Measurements from ENCODE around the gene ENPP6. TPM values are rescaled to one million over a fixed set of nuclear protein-coding genes. Genes with fewer than 3 reads are reported as not detected.

The ENPP6 gene
- total and polyA plus RNA-seq, 4 donors, result 0.02 to 0.37 (median 0.10) TPM

DNA sequence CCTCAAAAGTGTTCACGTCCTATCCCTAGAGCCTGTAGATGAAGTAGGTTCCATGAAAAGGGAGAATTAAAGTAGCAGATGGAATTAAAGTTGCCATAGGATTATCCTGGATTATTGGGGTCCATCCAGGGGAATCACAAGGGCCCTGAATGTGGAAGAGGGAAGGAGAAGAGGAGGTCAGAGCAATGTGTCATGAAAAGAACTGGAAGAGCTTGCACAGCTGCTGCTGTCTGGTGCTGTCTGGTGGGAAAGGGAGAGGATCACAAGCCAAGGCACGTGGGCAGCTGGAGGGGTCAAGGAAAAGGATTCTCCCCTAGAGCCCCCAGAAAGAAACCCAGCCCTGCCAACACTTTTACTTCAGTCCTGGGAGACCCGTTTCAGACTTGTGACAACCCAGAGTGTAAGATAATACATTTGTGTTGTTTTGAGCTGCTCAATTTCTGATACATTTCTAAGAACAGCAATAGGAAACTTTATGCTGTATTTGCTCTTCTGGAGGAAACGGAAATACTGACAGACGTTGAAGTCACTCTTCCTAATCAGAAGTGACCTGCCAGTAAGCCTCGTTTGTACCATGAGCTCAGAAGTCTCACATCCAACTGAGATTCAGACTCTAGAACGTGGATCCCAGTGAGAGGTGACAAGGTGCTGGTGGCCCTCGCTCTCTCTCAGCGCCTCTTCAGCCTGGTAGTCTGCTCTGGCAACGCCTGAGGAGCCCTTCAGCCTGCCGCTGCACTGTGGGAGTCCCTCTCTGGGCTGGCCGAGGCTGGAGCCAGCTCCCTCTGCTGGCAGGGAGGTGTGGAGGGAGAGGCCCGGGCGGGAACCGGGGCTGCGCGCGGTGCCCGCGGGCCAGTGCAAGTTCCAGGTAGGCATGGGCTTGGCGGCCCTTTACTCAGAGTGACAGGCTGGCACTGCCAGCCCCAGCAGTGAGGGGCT lies 34.7 kb upstream of the ENPP6 start:
- no peak for DNase-seq
- 86 to 93% methylated on average over 21 of the region's 21 CpGs for WGBS, 2 donors

GRCh38 chr4:184251670-184251980 lies 34.0 kb upstream of the ENPP6 start:
- DNase-seq, result no peak
- Histone ChIP-seq H3K4me1 (ENCODE audit: control insufficient read depth in 5 of 5, insufficient read depth in 5 of 5, low read length in 5 of 5) (no peaks in the 10 kb centered on the region), H3K27me3 (ENCODE audit: control insufficient read depth in 3 of 3, insufficient read depth in 3 of 3, low read length in 2 of 3) (no peaks in the 10 kb centered on the region), H3K9ac (ENCODE audit: insufficient read depth in 1 of 2, low read length in 2 of 2) (no peak overlapping the region), H3K9me3 (ENCODE audit: control insufficient read depth in 4 of 4, insufficient read depth in 3 of 4, low read length in 3 of 4) (peaks cover 0 to 3% (median 0%) of the 10 kb centered on the region in 4 donors), H3K36me3 (ENCODE audit: control insufficient read depth in 4 of 4, insufficient read depth in 4 of 4, low read length in 4 of 4) (no peaks in the 10 kb centered on the region), H3K4me3 (no peak overlapping the region), H3K27ac (ENCODE audit: low read depth in 1 of 2, low read length in 1 of 2) (no peak overlapping the region)
- ATAC-seq (ENCODE audit: insufficient read depth, low FRiP score), result no peak
- WGBS, 2 donors, result 79 to 86% methylated on average over 3 of the region's 3 CpGs
- no peak for TF ChIP-seq CTCF (IDR thresholded peaks at IDR 0.05; ENCODE audit: control extremely low read depth, extremely low read depth)

More for the DNA sequence above, 34.7 kb upstream of the ENPP6 start:
- no peak for ATAC-seq (ENCODE audit: insufficient read depth, low FRiP score)
- Histone ChIP-seq H3K4me3 (no peak overlapping the region), H3K9me3 (ENCODE audit: control insufficient read depth in 4 of 4, insufficient read depth in 3 of 4, low read length in 3 of 4) (peaks cover 0 to 3% (median 0%) of the 10 kb centered on the region in 4 donors), H3K36me3 (ENCODE audit: control insufficient read depth in 4 of 4, insufficient read depth in 4 of 4, low read length in 4 of 4) (no peaks in the 10 kb centered on the region), H3K27ac (ENCODE audit: low read depth in 1 of 2, low read length in 1 of 2) (no peak overlapping the region), H3K27me3 (ENCODE audit: control insufficient read depth in 3 of 3, insufficient read depth in 3 of 3, low read length in 2 of 3) (no peaks in the 10 kb centered on the region), H3K9ac (ENCODE audit: insufficient read depth in 1 of 2, low read length in 2 of 2) (no peak overlapping the region), H3K4me1 (ENCODE audit: control insufficient read depth in 5 of 5, insufficient read depth in 5 of 5, low read length in 5 of 5) (peaks cover 0 to under 1% (median 0%) of the 10 kb centered on the region in 5 donors)
- no peak for TF ChIP-seq CTCF (IDR thresholded peaks at IDR 0.05; ENCODE audit: control extremely low read depth, extremely low read depth)

- DNase-seq (peak in 2 of 3 donors; percentile 64 to 70), ATAC-seq (ENCODE audit: insufficient read depth, low FRiP score) (peak; percentile 81)
- peak; percentile 25 for TF ChIP-seq CTCF (IDR thresholded peaks at IDR 0.05; ENCODE audit: control extremely low read depth, extremely low read depth)
- Histone ChIP-seq H3K27me3 (ENCODE audit: control insufficient read depth in 3 of 3, insufficient read depth in 3 of 3, low read length in 2 of 3) (no peaks in the 10 kb centered on the region), H3K9me3 (ENCODE audit: control insufficient read depth in 4 of 4, insufficient read depth in 3 of 4, low read length in 3 of 4) (peaks cover 0 to 3% (median 0%) of the 10 kb centered on the region in 4 donors), H3K4me1 (ENCODE audit: control insufficient read depth in 5 of 5, insufficient read depth in 5 of 5, low read length in 5 of 5) (no peaks in the 10 kb centered on the region), H3K9ac (ENCODE audit: insufficient read depth in 1 of 2, low read length in 2 of 2) (no peak overlapping the region), H3K27ac (ENCODE audit: low read depth in 1 of 2, low read length in 1 of 2) (no peak overlapping the region), H3K36me3 (ENCODE audit: control insufficient read depth in 4 of 4, insufficient read depth in 4 of 4, low read length in 4 of 4) (no peaks in the 10 kb centered on the region), H3K4me3 (no peak overlapping the region)
- WGBS, 2 donors, result 70 to 74% methylated on average over 23 of the region's 23 CpGs
Observed at GRCh38 chr4:184250795-184251669, 33.4 kb upstream of the ENPP6 start.
